SH-SY5Y (cell line): ENCODE results near the gene RELN.
A peak's percentile ranks its signal among the peaks of the same experiment; 100 is the strongest.

ENCODE experiments used
- GATA2 ChIP-seq: IDR thresholded peaks from 2 replicates; pipeline ENCODE4 v1.6.1; 2011; ENCODE audit warnings: mild to moderate bottlenecking, low read depth, low read length
- GATA3 ChIP-seq: IDR thresholded peaks from 2 replicates; pipeline ENCODE4 v1.6.1; 2011; ENCODE audit warnings: low read depth, mild to moderate bottlenecking, low read length, moderate library complexity

- peak; percentile 23; the same call in 1 of the 2 replicates for TF ChIP-seq GATA2
- no peak for TF ChIP-seq GATA3
Measured at GRCh38 chr7:103811290-103811689, 178.2 kb downstream of the RELN start.
